Lower lobe of right lung (tissue), 2 donors: ENCODE results near the gene SCAMP3. TPM values are rescaled to one million over a fixed set of nuclear protein-coding genes. Genes with fewer than 3 reads are reported as not detected.
"Not testable (repeated sequence)": the region's sequence is repeated elsewhere in the genome, so short reads cannot be mapped to it uniquely, and the experiment has no call there.

Source experiments
- ATAC-seq, 2 donors: fragments of 200-7000 bp; cut with Tn5 transposase; one replicate each; pipeline ENCODE4 v1.9.1; 2020 to 2022; ENCODE audit warnings: mild to moderate bottlenecking in 2 of 2, moderate library complexity in 2 of 2
- DNase-seq: peaks from one replicate; pipeline ENCODE4 v3.0.0-alpha.2; 2020
- H3K27ac ChIP-seq: fragments of 200-600 bp; one replicate; pipeline ENCODE4 v1.8.0; 2022
- H3K27me3 ChIP-seq: fragments of 200-600 bp; one replicate; pipeline ENCODE4 v1.8.0; 2022; ENCODE audit warnings: low read depth
- H3K36me3 ChIP-seq: fragments of 200-600 bp; one replicate; pipeline ENCODE4 v1.8.0; 2022; ENCODE audit warnings: mild to moderate bottlenecking
- H3K4me1 ChIP-seq: fragments of 200-600 bp; one replicate; pipeline ENCODE4 v1.8.0; 2022
- H3K4me3 ChIP-seq: fragments of 200-600 bp; one replicate; pipeline ENCODE4 v1.8.0; 2022; ENCODE audit warnings: mild to moderate bottlenecking
- H3K9me3 ChIP-seq: fragments of 200-600 bp; one replicate; pipeline ENCODE4 v1.8.0; 2022
- intact Hi-C: fragments of 100-400 bp; cut with DNase I; formaldehyde crosslinking; loops from one replicate; pipeline ENCODE4 v1.11.0; 2022
- total RNA-seq: library from RNA; stranded (reverse); fragmentation: NEBNext Ultra II Directional; extraction: Animal tissue kit (Norgen Biotek cat#: 25700); gene quantifications from one replicate; pipeline ENCODE4 v1.2.1, GENCODE V29; 2021
- TF ChIP-seq, protein P1 (sequence below): fragments of 200-600 bp; IDR thresholded peaks from one replicate; pipeline ENCODE4 v1.8.0; 2022; ENCODE audit warnings: antibody characterized with exemption, mild to moderate bottlenecking
- donor health status: DM: no; HTN: yes; CAD: no; lungs with severe emphysema.

SCAMP3 gene
- total RNA-seq, 1 donor from 2014 or later = 70.2 TPM

DNA sequence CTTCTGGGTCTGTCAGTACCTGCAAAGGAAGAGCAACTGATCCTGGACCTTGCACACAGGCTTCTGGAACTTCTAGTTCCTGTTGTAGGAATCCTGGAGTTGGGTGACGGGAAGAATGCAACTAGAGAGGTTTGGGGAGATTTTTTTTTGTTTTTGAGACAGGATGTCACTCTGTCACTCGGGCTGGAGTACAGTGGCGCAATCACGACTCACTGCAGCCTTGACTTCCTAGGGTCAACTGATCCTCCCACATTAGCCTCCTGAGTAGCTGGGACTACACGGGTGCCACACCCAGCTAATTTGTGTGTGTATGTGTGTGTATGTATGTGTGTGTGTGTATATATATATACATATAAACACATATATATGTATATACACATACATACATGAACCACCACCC, 25.7 kb downstream of the SCAMP3 start:
- DNase-seq (no peak), ATAC-seq (no peak)
- Histone ChIP-seq H3K4me3 (no peak overlapping the region), H3K36me3 (peaks cover 36% of the 10 kb centered on the region), H3K4me1 (peaks cover 12% of the 10 kb centered on the region), H3K27me3 (no peaks in the 10 kb centered on the region), H3K9me3 (no peaks in the 10 kb centered on the region), H3K27ac (no peak overlapping the region)
- TF ChIP-seq, protein P1, sequence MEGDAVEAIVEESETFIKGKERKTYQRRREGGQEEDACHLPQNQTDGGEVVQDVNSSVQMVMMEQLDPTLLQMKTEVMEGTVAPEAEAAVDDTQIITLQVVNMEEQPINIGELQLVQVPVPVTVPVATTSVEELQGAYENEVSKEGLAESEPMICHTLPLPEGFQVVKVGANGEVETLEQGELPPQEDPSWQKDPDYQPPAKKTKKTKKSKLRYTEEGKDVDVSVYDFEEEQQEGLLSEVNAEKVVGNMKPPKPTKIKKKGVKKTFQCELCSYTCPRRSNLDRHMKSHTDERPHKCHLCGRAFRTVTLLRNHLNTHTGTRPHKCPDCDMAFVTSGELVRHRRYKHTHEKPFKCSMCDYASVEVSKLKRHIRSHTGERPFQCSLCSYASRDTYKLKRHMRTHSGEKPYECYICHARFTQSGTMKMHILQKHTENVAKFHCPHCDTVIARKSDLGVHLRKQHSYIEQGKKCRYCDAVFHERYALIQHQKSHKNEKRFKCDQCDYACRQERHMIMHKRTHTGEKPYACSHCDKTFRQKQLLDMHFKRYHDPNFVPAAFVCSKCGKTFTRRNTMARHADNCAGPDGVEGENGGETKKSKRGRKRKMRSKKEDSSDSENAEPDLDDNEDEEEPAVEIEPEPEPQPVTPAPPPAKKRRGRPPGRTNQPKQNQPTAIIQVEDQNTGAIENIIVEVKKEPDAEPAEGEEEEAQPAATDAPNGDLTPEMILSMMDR = no peak
- intact Hi-C loops = no loop called here

DNA sequence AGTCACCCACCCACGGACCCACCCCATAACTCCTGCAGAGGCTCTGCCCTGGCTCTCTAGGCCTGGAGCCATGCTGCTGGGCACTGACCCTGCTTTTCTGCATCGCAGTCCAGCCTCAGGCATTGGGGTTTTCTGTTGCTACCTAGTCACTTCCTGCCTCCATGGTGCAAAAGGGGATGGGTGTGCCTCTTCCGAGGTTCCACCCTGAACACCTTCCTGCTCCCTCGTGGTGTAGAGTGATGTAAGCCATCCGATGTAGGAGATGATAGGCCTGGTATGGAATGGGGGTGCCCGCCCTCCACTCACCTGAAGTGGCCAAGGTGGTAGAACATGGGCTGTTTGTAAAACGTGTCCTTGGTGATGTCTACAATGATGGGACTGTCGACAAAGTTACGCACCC, 26.8 kb downstream of the SCAMP3 start:
- H3K4me1 ChIP-seq, H3K9me3 ChIP-seq, DNase-seq, ATAC-seq, intact Hi-C loops, H3K27ac ChIP-seq, H3K27me3 ChIP-seq, H3K4me3 ChIP-seq: not testable (repeated sequence)
- peaks cover 36% of the 10 kb centered on the region for H3K36me3 ChIP-seq

DNA sequence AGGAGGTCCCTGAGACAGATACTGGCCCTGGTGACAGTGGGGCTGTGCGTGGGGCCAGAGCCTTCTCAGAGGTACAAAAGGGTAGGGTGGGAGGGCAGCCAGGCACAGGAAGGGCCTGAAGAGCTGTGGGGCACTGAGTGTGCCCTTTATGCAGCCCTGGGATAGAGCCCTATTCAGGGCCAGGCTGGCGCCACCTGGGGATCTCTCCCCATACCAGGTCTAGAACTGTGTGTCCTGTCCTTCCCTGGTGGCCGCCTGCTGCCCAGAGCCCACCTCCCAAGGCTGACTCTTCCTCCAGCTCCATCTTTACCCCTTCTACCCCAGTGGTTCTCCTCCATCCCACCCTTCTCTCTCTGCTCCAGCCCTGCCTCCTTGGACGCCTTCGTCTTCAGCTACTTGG, 28.7 kb downstream of the SCAMP3 start:
- DNase-seq, ATAC-seq, H3K4me3 ChIP-seq, H3K9me3 ChIP-seq, H3K4me1 ChIP-seq, H3K27me3 ChIP-seq, H3K27ac ChIP-seq, intact Hi-C loops: not testable (repeated sequence)
- H3K36me3 ChIP-seq = peaks cover 27% of the 10 kb centered on the region

GRCh38 chr1:155232001-155232978, 29.9 kb downstream of the SCAMP3 start:
- H3K27ac ChIP-seq, H3K9me3 ChIP-seq, H3K4me3 ChIP-seq, H3K27me3 ChIP-seq, DNase-seq, H3K4me1 ChIP-seq, ATAC-seq, intact Hi-C loops: not testable (repeated sequence)
- H3K36me3 ChIP-seq = peaks cover 20% of the 10 kb centered on the region

GRCh38 chr1:155231302-155231701, 30.9 kb downstream of the SCAMP3 start:
- H3K27me3 ChIP-seq, H3K9me3 ChIP-seq, H3K36me3 ChIP-seq, intact Hi-C loops, H3K4me3 ChIP-seq, ATAC-seq, DNase-seq, H3K27ac ChIP-seq: not testable (repeated sequence)
- peaks cover 15% of the 10 kb centered on the region for H3K4me1 ChIP-seq

DNA sequence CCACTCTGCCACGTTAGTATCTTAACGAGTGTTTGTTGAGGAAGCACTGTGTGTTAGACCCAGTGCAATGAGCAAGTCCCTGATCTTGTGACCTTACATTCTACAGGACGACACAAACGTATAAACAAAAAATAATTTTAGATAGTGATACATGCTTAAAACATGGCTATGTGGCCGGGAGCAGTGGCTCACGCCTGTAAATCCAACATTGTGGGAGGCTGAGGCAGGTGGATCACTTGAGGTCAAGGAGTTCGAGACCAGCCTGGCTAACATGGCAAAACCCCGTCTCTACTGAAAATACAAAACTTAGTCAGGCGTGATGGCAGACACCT, 34.1 kb downstream of the SCAMP3 start:
- ATAC-seq (no peak), DNase-seq (no peak)
- H3K9me3 ChIP-seq = no peaks in the 10 kb centered on the region
- intact Hi-C loops = no loop called here
- peaks cover 39% of the 10 kb centered on the region for H3K4me1 ChIP-seq
- H3K4me3 ChIP-seq = peak overlapping the region; percentile 69
- H3K36me3 ChIP-seq = no peaks in the 10 kb centered on the region
- no peaks in the 10 kb centered on the region for H3K27me3 ChIP-seq
- TF ChIP-seq, protein P1 = no peak
- H3K27ac ChIP-seq = peak overlapping the region; percentile 86

DNA sequence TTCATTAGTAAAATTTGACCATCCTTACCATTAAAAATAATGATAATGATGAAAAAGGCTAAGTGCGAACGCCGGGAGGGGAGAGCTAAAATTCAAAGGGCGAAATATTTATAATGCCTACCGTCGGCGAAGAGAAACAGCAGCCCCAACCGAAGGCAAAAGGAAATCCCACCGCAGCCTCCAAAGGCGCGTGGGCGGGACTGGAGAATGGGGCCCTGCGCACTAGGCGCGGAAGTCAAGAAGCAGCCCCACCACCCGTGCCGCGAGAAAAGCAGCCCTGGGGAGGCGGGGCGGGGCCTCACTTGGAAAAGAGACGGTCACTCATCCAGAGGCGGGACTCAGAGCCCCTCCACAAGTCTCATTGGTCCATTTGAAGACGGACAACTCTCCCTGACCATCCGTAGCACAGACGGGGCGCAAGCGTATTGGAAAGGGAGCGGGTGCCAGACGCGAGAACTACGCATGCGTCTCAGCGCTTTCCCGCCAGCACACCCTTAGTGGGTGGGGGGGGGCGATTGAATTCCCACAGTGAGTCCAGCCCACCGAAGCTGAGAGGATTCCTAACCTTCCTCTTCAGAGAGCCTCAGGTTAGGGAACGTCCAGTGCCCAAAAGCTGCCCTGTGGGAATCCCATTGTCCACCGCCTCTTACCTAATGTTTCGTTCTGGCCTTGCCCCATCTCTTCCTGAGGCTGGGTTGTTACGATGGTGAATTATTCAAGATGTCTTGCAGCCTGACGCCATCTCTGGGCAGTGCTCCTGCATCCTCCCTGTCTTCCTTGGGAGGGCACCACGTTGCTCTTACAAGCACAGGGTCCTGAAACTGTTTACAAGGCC, 34.7 kb downstream of the SCAMP3 start:
- H3K36me3 ChIP-seq = no peaks in the 10 kb centered on the region
- H3K27me3 ChIP-seq = no peaks in the 10 kb centered on the region
- TF ChIP-seq, protein P1 = no peak
- ATAC-seq (peak; percentile 99), DNase-seq (peak; percentile 98)
- H3K9me3 ChIP-seq = no peaks in the 10 kb centered on the region
- H3K4me3 ChIP-seq = peak overlapping the region; percentile 69
- peaks cover 39% of the 10 kb centered on the region for H3K4me1 ChIP-seq
- intact Hi-C loops = no loop called here
- H3K27ac ChIP-seq = peak overlapping the region; percentile 86
